Measurements from ENCODE around the gene NRG3.

The NRG3 gene

GRCh38 chr10:82691211-82691610 is 816.2 kb downstream of the NRG3 start:
- TF ChIP-seq SNAI2 (CRISPR knock-in tag; IDR thresholded peaks at IDR 0.05) = no peak
- no peak for TF ChIP-seq ZNF8 (CRISPR knock-in tag; IDR thresholded peaks at IDR 0.05)
- TF ChIP-seq TCF4 (CRISPR knock-in tag; IDR thresholded peaks at IDR 0.05; ENCODE audit: borderline replicate concordance) = peak; percentile 33; the same call in 1 of the 2 replicates
- peak; percentile 76 for TF ChIP-seq ISL1 (CRISPR knock-in tag; IDR thresholded peaks at IDR 0.05)
- peak; percentile 36; the same call in 2 of the 3 replicates for ATAC-seq

GRCh38 chr10:82692458-82692857 is 817.5 kb downstream of the NRG3 start:
- TF ChIP-seq ZNF70 (CRISPR knock-in tag; IDR thresholded peaks at IDR 0.05) (no peak), ZFP30 (CRISPR knock-in tag; IDR thresholded peaks at IDR 0.05) (no peak), POU6F1 (CRISPR knock-in tag; IDR thresholded peaks at IDR 0.05; ENCODE audit: borderline replicate concordance, low read depth) (no peak), ESRRG (CRISPR knock-in tag; IDR thresholded peaks at IDR 0.05) (no peak), TCF4 (CRISPR knock-in tag; IDR thresholded peaks at IDR 0.05; ENCODE audit: borderline replicate concordance) (no peak), ZNF8 (CRISPR knock-in tag; IDR thresholded peaks at IDR 0.05) (no peak), ZC3H10 (CRISPR knock-in tag; IDR thresholded peaks at IDR 0.05) (no peak), CSDC2 (CRISPR knock-in tag; IDR thresholded peaks at IDR 0.05) (no peak), ZFP3 (CRISPR knock-in tag; IDR thresholded peaks at IDR 0.05) (no peak), ZNF565 (CRISPR knock-in tag; conservative IDR thresholded peaks at IDR 0.05; ENCODE audit: low read depth) (no peak), TSHZ2 (CRISPR knock-in tag; IDR thresholded peaks at IDR 0.05) (no peak), CREB5 (CRISPR knock-in tag; IDR thresholded peaks at IDR 0.05; ENCODE audit: low read depth) (no peak)
- no peak for ATAC-seq

GRCh38 chr10:82721831-82722230 is 846.8 kb downstream of the NRG3 start:
- ATAC-seq = no peak
- TF ChIP-seq ISL1 (CRISPR knock-in tag; IDR thresholded peaks at IDR 0.05) = no peak
- TF ChIP-seq ESRRG (CRISPR knock-in tag; IDR thresholded peaks at IDR 0.05) = no peak
- TF ChIP-seq RARB (CRISPR knock-in tag; IDR thresholded peaks at IDR 0.05) = no peak
- TF ChIP-seq PPARA (CRISPR knock-in tag; IDR thresholded peaks at IDR 0.05; ENCODE audit: borderline replicate concordance) = no peak
- TF ChIP-seq ZNF8 (CRISPR knock-in tag; IDR thresholded peaks at IDR 0.05) = no peak
- no peak for TF ChIP-seq ZNF565 (CRISPR knock-in tag; conservative IDR thresholded peaks at IDR 0.05; ENCODE audit: low read depth)
- TF ChIP-seq CSDC2 (CRISPR knock-in tag; IDR thresholded peaks at IDR 0.05) = no peak
- TF ChIP-seq POU6F1 (CRISPR knock-in tag; IDR thresholded peaks at IDR 0.05; ENCODE audit: borderline replicate concordance, low read depth) = no peak
- TF ChIP-seq TCF4 (CRISPR knock-in tag; IDR thresholded peaks at IDR 0.05; ENCODE audit: borderline replicate concordance) = no peak
- TF ChIP-seq OSR1 (CRISPR knock-in tag; IDR thresholded peaks at IDR 0.05) = no peak
- no peak for TF ChIP-seq ZC3H10 (CRISPR knock-in tag; IDR thresholded peaks at IDR 0.05)
- no peak for TF ChIP-seq ZFP30 (CRISPR knock-in tag; IDR thresholded peaks at IDR 0.05)
- no peak for TF ChIP-seq ZNF70 (CRISPR knock-in tag; IDR thresholded peaks at IDR 0.05)
- no peak for TF ChIP-seq ZFP3 (CRISPR knock-in tag; IDR thresholded peaks at IDR 0.05)
- TF ChIP-seq BACH2 (CRISPR knock-in tag; IDR thresholded peaks at IDR 0.05; ENCODE audit: borderline replicate concordance) = no peak
- TF ChIP-seq CREB5 (CRISPR knock-in tag; IDR thresholded peaks at IDR 0.05; ENCODE audit: low read depth) = no peak
- no peak for TF ChIP-seq TOX (CRISPR knock-in tag; IDR thresholded peaks at IDR 0.05; ENCODE audit: borderline replicate concordance)
- no peak for TF ChIP-seq GLIS3 (CRISPR knock-in tag; IDR thresholded peaks at IDR 0.05)
- TF ChIP-seq PATZ1 (CRISPR knock-in tag; IDR thresholded peaks at IDR 0.05; ENCODE audit: borderline replicate concordance) = no peak
- no peak for TF ChIP-seq SNAI2 (CRISPR knock-in tag; IDR thresholded peaks at IDR 0.05)
